Prostate gland (tissue), 1 donor: ENCODE results near the gene CELF4.

Experiments
- POLR2A ChIP-seq: fragments of 450-650 bp; IDR thresholded peaks from one replicate; pipeline ENCODE4 v1.6.1; 2016; ENCODE audit warnings: antibody characterized with exemption, mild to moderate bottlenecking
- POLR2AphosphoS5 ChIP-seq: sonication (generic); formaldehyde crosslinking; IDR thresholded peaks from one replicate; pipeline ENCODE4 v1.6.1; 2017; ENCODE audit warnings: antibody characterized with exemption

DNA sequence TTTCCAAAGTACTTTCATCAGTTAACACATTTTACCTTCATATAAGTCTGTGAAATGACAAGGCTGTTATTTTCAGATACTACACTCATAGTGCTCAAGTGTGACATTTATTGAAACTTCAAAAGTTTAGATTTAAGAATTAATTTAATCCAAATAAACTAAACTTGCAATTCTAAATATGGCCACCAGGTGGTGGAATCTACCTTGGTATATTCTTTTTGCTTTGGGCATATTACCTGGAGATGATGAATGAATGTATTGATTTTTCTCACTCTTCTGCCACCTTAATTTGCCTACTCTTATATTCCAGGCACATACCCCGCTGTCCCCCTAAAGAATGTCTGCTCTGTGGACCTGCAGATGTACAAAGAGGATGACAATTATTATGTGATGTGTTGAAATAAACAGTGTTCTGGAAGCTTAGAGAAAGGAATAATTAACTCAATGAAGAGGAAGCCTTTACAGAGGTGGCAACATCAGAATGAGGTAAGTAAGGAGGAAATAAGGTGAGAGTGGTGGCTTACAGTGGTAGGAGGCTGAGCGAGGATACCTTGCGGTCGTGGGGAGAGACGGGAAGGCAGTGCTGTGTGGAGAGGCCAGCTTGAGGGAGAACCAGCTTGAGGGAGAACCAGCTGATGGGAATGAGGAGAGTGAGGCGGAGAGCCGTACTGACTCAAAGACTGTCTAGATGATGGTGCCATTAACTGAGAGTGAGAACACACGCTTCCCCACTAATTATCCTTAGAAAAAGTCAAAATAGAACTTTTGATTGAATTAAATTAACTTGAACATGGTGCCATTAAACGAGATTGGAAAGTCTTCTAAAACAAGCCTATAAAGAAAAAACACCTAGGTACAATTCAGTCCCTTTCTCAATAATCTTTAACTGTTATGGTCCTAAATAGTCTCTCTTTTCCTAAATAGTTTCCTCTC, 179.5 kb downstream of the CELF4 start:
- TF ChIP-seq POLR2AphosphoS5 = no peak
- no peak for TF ChIP-seq POLR2A
